Fibroblast of skin of right quadriceps (primary cell): ENCODE measurements around the gene TLCD1.
A peak's percentile ranks its signal among the peaks of the same experiment; 100 is the strongest.
"Not testable (repeated sequence)": the region's sequence is repeated elsewhere in the genome, so short reads cannot be mapped to it uniquely, and the experiment has no call there.

Source experiments
- DNase-seq: peaks from one replicate; pipeline ENCODE4 v3.0.0-alpha.2; 2013

Gene TLCD1

DNA sequence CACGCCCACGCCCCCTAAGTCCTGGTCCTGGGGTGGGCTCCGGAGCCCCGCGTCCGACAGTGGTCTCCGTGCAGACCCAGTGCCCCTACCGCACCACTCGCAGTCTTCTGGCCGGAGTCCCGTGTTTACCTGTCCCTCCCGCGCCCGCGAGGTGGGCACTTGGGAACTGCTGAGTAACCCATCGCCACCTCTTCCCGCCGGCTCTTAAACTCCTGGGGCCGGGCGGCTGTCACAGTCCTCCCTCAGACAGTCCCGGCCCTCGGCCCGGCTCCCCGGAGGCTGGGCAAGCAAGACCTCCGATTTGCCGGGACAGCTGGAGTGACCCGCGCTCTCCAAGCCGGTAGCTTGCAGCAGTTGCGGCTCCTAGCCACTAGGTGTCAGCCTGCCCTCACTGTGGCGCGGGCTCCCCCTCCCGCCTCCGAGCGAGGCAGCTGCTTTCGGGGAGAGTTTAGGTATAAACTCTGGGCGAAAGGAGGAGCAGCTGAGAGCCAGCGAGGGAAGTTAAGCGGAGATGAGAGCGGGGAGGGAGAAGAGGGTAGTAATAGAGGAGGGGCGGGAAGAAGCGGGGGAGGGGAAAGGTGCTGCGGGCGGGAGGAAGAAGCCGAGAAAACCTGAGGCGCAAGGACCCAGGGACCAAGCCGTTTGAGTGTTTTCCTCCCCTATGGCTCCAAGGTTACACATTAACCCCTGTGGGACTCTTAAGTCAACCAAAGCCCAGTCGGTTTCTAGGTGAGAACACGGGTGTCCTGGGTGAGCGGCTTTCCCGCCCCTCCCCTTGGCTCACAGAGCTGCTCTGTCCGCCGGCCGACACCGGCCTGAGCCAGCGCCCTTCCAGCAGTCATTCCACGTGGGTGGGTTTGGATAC is 826 bp upstream of the TLCD1 start:
- DNase-seq: peak; percentile 94

DNA sequence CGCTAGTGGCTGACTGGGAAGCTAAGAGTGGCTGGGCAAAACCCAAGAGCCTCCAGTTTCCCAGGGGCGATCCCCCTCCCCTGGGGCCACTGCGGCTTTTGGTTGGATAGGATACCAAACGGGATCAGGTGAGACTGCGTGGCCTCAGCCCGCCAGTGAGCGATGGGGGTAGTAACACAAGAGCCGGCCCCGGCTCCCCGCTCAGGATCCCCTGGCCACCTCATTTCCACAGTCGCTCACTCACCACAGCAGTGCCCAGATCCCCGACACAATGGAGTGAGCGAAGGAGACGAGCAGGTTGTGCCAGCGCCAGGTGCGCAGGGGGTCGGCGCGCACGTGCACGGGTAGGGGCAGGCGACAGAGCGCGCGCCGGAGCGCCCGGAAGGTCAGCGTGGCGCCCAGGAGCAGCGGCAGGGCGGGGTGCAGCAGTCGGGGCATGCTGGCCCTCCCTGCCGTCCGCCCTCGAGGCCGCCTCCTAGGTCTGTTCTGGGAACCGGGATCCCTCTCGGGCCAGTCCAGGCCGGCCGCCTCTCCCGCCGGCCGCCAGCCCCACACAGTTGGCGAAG is 290 bp downstream of the TLCD1 start:
- no peak for DNase-seq

DNA sequence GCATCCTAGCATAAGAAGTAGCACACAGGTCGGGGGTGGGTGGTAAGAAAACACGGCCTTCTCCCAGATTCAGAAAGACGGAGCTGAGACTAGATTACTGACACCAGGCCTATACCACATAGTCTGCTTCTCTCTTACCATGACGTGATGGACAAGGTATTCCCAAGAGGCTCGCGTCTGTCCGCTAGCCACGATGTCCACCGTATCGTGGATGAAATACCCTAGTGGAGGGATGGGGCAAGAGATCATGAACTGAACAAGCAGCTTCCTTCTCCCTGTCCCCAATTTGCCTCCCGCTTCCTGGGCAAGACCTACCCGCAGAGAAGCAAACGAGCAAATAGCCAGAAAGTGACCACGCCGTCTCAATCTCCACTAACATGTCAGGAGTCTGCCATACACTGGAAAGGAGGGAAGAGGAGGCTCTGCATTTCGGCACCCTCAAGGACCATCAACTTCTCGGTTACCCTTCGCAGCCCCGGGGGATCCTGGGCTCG is 820 bp downstream of the TLCD1 start:
- DNase-seq: peak; percentile 50

DNA sequence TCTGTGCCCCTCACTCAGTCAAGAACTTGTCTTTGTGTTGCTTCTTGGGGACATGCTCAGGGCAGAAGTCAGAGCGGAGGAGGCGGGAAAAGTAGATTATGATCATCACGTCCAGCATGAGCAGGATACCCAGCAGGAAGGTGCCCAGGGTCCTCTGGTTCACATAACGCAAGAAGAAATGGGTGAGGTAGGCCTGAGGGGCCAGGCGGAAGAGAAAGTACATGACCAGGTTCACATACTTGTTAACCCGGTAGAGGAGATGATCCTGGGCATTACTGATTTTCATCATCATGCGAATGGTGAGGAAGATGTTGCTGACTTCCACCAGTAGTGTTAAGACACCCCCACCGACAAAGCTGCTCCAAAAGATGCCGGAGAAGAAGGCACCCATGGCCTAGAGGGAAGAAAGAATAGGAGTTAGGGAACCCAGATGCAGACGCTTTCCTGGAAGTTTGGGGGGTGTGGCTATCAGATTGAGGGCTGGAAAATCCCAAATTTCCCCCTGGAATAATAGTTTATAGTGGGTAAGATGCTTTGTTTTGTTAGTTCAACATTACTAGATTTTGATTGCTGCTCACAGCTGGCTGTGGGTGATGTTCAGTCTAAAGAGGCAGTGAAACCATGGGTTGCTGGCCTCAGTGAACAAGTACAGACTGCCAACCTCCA is 1.4 kb downstream of the TLCD1 start:
- DNase-seq: no peak

DNA sequence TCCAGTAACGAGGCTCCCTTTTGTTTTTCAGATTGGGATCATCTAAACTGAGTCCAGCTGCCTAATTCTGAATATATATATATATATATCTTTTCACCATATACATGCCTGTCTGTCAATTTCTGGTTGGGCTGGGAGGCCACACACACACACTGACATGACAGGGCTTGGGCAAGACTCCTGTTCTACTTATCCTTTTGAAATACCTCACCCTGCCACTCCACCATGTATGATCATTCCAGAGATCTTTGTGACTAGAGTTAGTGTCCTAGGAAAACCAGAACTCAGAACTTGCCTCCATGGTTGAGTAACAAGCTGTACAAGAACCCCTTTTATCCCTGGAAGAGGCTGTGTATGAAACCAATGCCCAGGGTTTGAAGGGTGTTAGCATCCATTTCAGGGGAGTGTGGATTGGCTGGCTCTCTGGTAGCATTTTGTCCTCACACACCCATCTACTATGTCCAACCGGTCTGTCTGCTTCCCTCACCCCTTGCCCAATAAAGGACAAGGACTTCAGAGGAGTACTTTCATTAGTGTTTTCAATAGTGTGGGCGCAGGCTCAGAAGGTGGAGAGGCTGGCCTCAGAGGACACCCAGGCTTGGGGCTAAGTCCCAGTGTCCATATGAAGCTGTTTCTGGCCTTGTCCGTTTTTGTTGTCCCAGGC is 2.1 kb downstream of the TLCD1 start:
- not testable (repeated sequence) for DNase-seq

DNA sequence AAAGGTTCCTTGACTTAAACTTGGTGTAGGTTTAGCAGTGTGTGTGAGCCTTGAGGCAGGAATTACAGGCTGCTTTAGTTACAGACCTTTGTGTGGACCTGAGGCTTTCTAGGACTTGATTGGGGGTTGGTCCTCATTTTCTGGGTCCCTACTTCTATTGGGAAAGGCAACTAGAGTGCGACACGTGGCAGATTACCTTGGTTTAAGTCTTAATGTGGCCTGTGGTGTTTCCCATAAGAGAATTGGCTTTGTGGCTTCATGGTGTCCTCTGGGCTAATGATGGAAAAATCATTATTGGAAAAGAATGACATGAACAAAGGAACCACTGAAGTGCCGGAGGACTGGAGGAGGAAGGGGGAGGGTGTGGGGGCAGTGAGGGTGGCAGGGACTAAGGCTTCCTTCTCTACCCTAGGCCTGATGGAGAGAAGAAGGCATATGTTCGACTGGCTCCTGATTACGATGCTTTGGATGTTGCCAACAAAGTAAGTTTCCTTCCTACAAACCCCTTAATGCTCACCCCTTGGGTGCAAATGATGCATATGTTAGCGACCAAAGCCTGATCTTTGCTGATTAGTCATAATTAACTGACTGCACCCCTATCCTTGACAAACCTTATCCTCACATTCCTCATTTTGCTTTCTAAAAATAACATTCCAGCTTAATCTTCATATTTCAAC is 2.7 kb downstream of the TLCD1 start:
- no peak for DNase-seq

DNA sequence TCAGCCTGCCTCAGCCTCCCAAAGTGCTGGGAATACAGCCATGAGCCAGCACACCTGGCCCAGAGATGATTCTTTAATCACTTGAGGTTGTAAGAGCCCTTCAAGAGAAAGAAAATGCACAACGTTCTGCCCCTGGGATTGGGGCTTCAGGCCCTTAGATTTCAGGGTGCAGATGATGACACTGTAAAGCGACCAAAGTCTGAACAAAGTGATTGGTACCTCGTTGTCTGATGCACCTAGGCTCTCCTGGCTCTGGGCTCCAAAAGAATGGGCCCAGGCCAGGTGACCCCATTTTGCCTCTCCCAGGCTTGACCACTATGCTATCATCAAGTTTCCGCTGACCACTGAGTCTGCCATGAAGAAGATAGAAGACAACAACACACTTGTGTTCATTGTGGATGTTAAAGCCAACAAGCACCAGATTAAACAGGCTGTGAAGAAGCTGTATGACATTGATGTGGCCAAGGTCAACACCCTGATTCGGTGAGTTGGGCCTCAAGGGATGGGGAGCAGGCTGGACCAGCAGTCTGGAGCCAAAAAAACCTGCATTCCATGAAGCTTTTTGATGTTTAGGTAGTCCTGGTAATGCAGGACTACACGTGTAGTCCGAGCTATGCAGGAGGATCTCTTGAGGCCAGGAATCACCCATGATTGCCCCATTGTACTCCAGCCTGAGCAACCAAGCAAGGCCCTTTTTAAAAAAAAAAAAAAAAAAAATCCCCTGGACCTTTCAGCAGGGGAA is 3.4 kb downstream of the TLCD1 start:
- no peak for DNase-seq

DNA sequence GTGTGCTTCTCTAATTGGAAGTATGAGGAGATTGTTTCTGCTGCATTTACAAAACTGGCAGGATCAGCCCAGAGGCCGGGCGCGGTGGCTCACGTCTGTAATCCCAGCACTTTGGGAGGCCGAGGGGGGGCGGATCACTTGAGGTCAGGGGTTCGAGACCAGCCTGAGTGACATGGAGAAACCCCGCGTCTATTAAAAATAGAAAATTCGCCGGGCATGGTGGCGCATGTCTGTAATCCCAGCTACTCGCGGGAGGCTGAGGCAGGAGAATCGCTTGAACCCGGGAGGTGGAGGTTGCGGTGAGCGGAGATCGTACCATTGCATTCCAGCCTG is 5.1 kb downstream of the TLCD1 start:
- not testable (repeated sequence) for DNase-seq

DNA sequence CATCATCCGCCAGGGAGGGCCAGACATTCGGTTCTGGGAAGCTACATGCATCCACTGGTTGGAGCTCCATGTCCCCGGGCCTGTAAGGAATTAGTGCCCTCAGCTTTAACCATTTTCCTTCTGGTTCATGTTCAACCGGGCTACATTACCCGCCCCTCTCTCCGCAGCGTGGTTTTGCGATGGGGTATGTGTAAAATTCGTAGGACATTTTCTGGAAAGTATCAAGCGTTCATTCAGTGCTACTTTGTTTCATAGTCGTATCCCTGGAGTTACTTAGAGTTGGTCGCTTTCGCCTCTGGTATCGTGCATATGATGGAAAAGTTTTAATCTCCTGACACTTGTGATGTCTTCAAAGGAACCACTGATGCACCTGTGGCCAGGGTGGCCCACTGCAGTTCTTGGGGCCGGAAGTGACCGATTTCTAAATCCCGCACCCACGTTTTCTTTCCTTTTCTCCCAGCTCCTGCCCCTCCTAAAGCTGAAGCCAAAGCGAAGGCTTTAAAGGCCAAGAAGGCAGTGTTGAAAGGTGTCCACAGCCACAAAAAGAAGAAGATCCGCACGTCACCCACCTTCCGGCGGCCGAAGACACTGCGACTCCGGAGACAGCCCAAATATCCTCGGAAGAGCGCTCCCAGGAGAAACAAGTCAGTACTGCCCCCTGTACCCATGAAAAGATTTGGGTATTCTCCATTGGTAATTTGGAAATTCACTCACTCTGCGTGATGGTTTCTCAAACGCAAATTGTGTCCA is 5.6 kb downstream of the TLCD1 start:
- DNase-seq: no peak

DNA sequence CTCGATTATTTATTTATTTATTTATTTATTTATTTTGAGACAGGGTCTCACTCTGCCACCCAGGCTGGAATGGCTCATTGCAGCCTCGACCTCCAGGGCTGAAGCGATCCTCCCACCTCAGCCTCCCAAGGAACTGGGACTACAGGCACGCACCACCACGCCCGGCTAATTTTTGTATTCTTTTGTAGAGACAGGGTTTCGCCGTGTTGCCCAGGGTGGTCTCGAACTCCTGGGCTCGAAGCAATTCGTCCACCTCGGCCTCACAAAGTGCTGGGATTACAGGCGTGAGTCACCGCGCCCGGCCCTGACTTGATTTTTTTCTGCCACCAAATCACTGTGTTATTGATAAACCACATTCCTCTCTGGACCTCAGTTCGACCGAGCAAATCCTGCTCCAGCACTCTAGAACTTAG is 7.0 kb downstream of the TLCD1 start:
- no peak for DNase-seq

DNA sequence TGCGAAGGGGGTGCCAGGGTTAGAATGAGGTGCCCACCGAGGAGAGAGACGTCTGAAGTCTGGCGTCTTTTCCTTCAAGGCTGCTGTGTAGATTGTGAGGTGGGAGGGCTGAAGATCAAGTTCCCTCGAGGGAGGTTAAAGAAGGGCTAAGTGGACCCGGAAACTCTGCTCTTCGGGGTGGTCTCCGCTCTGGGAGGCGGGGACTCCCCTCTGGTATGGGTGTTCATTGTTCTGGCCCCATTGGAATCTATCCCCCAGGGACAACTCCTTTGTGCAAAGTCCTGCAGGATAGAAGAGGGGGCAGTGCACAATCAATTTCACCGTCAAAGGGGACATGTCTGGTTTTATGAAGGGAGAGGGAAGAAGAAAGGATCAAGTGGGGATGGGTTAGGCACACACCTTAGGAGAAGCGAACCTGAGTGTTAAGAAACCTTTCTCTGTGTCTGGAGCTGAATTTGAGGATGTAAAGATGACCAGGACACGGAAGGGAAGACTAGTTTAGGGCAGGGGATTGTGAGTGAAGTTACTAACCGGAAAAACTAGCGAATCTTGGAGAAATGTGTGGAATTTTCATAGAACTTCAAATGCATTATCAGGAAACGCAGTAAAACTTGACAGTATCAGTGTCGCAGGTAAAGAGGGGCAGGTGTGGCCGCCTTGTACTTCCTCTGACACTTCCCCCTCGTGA is 7.6 kb downstream of the TLCD1 start:
- peak; percentile 57 for DNase-seq

DNA sequence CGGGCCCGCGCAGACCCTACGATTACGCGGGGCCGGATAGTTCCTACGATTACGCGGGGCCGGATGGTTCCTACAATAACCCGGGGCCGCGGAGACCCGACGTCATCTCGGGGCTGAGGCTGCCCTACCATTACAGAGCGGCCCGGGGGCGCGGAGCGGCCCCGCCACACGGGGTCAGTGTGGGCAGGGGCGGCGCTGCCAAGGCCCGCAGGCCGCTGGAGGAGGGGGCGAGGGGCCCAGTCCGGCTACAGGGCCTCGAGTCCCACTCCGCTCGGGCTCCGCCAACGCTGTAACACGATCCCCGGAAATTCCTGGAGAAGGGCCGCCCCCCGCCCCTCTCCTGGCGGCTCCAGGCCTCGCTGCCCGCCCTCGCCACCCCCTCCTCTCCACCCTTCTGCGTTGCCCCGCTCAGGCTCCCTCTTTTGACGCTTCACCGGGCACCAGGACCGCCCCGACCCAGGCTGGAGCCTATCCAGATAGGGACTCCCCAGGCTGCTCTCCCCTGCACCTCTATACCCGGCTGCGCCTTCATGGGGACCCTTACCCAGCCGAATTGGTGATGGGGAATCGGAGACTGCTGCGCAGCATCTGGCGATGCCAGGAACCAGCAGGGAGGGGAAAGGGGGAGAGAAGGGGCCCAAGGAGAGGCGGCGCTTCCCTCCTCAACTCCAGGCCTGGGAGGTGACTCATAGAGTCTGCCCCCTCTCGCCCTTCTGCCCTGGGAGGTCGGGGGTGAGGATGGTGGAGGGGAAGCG is 8.3 kb downstream of the TLCD1 start, which contains the start of gene RAB34:
Gene RAB34 (minus strand): TSS at position 291 of the 755 bp plus-strand sequence. CDS start 602 bp downstream, outside the sequence.
- DNase-seq: peak; percentile 93

DNA sequence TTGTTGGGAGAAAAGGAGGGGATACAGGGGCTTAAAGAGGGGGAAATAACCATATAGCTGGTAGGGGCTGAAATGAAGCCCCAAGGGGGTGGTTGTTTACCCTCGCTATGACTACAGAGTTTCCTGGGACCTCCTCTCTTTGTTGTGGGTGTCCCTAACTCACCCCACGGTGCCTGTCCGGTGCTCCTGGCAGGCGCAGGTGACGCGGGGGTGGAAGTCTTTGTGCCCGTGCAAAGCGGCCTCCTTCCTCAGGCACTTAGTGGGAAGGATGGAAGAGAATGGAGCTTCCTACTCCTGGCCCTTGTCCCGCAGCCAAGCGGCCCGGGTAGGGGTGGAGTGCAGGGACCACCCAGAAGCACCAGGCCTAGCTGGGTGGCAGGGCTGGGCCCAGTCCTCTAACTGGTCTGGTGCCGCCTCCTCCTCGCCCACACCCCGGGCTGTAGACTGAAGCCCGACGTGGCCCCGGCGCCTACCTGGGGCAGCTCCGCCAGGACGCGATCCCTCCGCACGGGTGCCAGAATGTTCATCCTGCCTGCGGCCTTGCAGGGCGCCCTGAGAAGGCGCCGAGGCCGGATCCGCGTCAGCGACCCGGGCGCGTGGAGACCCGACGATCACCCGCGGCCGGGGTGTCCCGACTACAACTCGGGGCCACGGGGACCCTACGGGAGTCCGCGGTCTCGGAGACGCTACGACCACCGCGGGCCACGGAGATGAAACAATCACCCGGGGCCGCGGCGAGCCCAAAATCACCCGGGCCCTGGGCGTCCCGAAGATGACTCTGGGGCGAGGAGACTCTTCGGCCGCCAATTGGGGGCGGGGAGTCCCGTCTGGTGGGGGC is 9.1 kb downstream of the TLCD1 start:
- DNase-seq: peak; percentile 28

DNA sequence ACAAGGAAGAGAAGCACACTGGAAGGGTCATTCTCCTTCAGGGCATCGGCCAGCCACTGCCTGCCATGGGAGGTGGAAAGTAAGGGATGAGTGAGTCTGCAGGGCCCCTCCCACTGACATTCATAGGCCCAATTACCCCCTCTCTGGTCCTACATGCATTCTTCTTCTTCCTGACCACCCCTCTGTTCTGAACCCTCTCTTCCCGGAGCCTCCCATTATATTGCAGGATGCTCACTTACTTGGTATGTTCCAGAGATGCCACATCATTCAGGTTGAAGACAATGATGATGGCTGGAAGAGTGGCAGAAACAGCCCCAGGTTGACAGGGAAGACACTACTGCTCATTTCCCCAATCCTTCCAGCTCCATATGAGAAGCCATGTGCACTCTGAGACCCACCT is 10.8 kb downstream of the TLCD1 start:
- DNase-seq: no peak

DNA sequence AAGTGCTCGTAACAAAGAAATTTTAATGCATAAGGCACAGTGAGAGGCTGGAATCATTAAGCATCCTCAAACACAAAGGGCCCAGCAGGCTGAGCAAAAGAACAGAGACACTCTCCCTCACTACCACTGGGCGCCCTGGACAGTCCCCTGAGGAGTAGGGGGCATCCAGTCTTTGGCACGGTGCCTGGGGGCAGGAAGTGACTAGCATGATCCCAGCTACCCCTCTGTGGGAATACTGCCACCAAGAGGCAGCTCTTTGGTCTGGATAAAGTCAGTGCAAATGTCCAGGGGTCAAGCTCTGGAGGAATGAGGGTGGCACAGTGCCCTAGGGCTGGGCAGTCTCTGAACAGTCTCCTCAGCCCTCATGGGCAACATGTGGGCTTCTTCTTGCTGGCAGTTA is 11.8 kb downstream of the TLCD1 start:
- no peak for DNase-seq

DNA sequence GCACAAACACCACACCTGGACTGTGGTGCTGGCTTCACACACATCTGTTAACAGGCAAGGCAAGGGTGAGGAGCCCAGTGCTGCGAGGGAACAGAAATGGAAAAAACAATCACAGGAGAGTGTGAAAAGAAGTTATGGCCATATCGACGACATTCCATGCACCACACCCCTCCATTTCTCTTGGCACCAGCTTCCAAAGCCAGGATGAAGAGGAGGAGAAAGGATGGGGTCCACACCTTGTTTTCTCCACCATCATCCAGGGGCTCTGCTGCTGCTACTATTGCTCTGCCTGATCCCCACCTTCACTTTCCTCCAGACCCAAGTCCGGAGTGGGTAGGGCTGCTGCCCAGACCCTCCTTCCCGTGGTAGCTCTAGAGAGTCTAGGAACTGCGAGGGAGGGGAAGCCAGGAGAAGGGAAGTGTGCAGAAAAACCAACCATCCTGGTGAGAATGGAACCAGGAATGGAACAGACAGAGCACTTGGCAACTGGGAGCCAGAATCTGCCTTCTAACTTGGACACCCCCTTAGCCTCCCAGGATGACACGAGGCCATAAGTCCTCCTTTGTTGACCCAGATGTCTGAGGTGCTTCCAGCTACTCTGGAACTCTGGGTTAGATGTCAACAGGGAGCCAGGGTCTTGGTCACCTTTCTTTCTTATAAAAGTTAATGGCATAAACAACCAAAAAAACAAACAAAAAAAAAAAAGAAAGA is 13.2 kb downstream of the TLCD1 start:
- DNase-seq: no peak

DNA sequence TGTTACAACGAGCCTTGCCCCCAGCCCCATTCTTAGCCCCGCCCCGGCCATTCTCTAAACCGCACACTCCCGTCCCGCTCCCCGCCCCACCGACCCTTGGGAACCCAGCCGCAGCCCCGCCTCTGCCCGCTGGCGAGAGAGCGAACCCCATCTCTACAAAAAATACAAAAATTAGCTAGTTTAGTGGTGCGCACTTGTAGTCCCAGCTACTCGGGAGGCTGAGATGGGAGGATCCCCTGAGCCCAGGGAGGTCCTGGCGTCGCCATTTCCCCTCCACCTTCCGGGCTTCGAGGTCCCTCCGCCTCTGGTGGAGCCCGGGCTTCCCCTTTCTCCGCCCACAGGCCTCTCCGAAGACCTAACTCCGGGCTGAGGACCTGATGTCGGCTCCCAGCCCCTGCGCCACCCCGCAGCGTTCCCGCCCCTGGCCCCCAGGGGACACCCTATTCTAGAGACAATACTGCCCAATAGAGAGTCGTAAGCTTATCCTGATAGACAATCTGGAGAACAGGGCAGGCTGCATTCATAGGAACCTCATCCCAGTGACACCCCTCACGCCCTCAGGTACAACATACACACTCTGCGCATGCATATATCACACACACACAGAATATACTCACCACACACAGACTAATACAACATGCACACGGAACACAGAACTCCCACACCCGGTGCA is 13.9 kb downstream of the TLCD1 start:
- peak; percentile 27 for DNase-seq

DNA sequence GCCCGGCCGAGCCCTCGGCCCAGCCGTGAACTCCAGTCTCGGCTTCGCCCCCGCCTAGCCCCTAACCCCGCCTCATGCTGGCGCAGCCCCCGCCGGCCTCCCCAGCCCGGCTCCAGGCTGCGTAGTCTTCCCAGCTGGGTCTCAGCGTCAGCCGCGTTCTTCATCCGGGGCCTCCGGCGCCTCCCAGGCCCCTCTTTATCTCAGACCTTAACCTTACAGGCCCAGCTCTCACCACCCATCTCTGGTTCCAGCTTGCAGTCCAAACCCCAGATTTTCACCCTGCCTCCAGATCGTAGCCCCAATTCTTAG is 14.4 kb downstream of the TLCD1 start, which contains the start of gene PROCA1:
Gene PROCA1 (minus strand): TSS at position 166 of the 309 bp plus-strand sequence. CDS start 228 bp downstream, outside the sequence.
- no peak for DNase-seq
